ENCODE measurements around the gene RXRA. TPM values are rescaled to one million over a fixed set of nuclear protein-coding genes. Genes with fewer than 3 reads are reported as not detected.
A peak's percentile ranks its signal among the peaks of the same experiment; 100 is the strongest.

The RXRA gene
- total and polyA plus RNA-seq, 10 donors, result 10.9 to 116 (median 81.0) TPM

- no peak for TF ChIP-seq POLR2A (IDR thresholded peaks at IDR 0.05)
- TF ChIP-seq POLR2AphosphoS5 (IDR thresholded peaks at IDR 0.05), result no peak
- no peak for TF ChIP-seq CTCF (IDR thresholded peaks at IDR 0.05 in 8 of 11, conservative IDR thresholded peaks at IDR 0.05 in 3 of 11)
- Histone ChIP-seq H3K36me3 (peaks cover 0 to 19% (median 0%) of the 10 kb centered on the region in 6 donors), H3K9me3 (no peaks in the 10 kb centered on the region), H3K4me1 (peaks cover 59 to 100% (median 99%) of the 10 kb centered on the region in 6 donors), H3K27me3 (replicated peaks in 1 of 7) (no peaks in the 10 kb centered on the region), H3K27ac (peak overlapping the region in 7 of 8 donors; percentile 3 to 98 (median 92)), H3K4me3 (peak overlapping the region in 1 of 8 donors; percentile 22)
- intact Hi-C loops (cut with DNase I; ENCODE audit: low total_unique reads), result no loop called here
- WGBS, 5 donors, result 76 to 81% (median 77%) methylated on average over 1 to 8 of the region's 8 CpGs
- DNase-seq, result no peak
Measured at GRCh38 chr9:134377143-134377484, 50.9 kb downstream of the RXRA start.

GRCh38 chr9:134377976-134378375 lies 51.7 kb downstream of the RXRA start:
- no peak for DNase-seq
- intact Hi-C loops (cut with DNase I; ENCODE audit: low total_unique reads), result no loop called here
- H3K4me1 ChIP-seq, result peaks cover 68 to 100% (median 99%) of the 10 kb centered on the region in 6 donors
- no peaks in the 10 kb centered on the region for H3K9me3 ChIP-seq
- H3K27ac ChIP-seq, result peak overlapping the region in 4 of 8 donors; percentile 92 to 98 (median 94)
- peak overlapping the region in 1 of 8 donors; percentile 22 for H3K4me3 ChIP-seq
- 26 to 50% (median 41%) methylated on average over 8 to 17 of the region's 17 CpGs for WGBS, 5 donors
- no peak for TF ChIP-seq POLR2A (IDR thresholded peaks at IDR 0.05)
- TF ChIP-seq POLR2AphosphoS5 (IDR thresholded peaks at IDR 0.05), result peak in 2 of 3 donors; percentile 30 to 58
- H3K27me3 ChIP-seq (replicated peaks in 1 of 7), result no peaks in the 10 kb centered on the region
- peaks cover 0 to 19% (median 0%) of the 10 kb centered on the region in 6 donors for H3K36me3 ChIP-seq

GRCh38 chr9:134378901-134379338 lies 52.7 kb downstream of the RXRA start:
- intact Hi-C loops (cut with DNase I; ENCODE audit: low total_unique reads), result no loop called here
- Histone ChIP-seq H3K9me3 (no peaks in the 10 kb centered on the region), H3K36me3 (peaks cover 0 to 19% (median 0%) of the 10 kb centered on the region in 6 donors), H3K27me3 (replicated peaks in 1 of 7) (no peaks in the 10 kb centered on the region), H3K4me1 (peaks cover 70 to 100% (median 99%) of the 10 kb centered on the region in 6 donors), H3K4me3 (peak overlapping the region in 1 of 8 donors; percentile 0), H3K27ac (peak overlapping the region in 7 of 8 donors; percentile 7 to 98 (median 92))
- DNase-seq, result no peak
- TF ChIP-seq CTCF (IDR thresholded peaks at IDR 0.05 in 8 of 11, conservative IDR thresholded peaks at IDR 0.05 in 3 of 11) (no peak), POLR2AphosphoS5 (IDR thresholded peaks at IDR 0.05) (peak in 2 of 3 donors; percentile 29 to 66), POLR2A (IDR thresholded peaks at IDR 0.05) (no peak)
- 44 to 69% (median 62%) methylated on average over 7 to 11 of the region's 11 CpGs for WGBS, 5 donors

GRCh38 chr9:134379831-134380365 lies 53.6 kb downstream of the RXRA start:
- peak overlapping the region in 3 of 8 donors; percentile 94 to 98 (median 95) for H3K27ac ChIP-seq
- 67 to 94% (median 87%) methylated on average over 4 to 21 of the region's 21 CpGs for WGBS, 5 donors
- no peaks in the 10 kb centered on the region for H3K9me3 ChIP-seq
- no peak overlapping the region for H3K4me3 ChIP-seq
- DNase-seq, result no peak
- TF ChIP-seq POLR2A (IDR thresholded peaks at IDR 0.05) (no peak), POLR2AphosphoS5 (IDR thresholded peaks at IDR 0.05) (no peak), CTCF (IDR thresholded peaks at IDR 0.05 in 8 of 11, conservative IDR thresholded peaks at IDR 0.05 in 3 of 11) (no peak)
- no peaks in the 10 kb centered on the region for H3K27me3 ChIP-seq (replicated peaks in 1 of 7)
- H3K4me1 ChIP-seq, result peaks cover 66 to 100% (median 99%) of the 10 kb centered on the region in 6 donors
- H3K36me3 ChIP-seq, result peaks cover 0 to 19% (median 0%) of the 10 kb centered on the region in 6 donors
- intact Hi-C loops (cut with DNase I; ENCODE audit: low total_unique reads), result no loop called here

All from spleen (tissue), 11 donors.